Progenitor cell of endocrine pancreas (in vitro differentiated cells): ENCODE measurements around the gene HCN1. TPM values are rescaled to one million over a fixed set of nuclear protein-coding genes. Genes with fewer than 3 reads are reported as not detected.

Source experiments
- DNase-seq: peaks from one replicate; pipeline ENCODE4 v3.0.0; 2021; ENCODE audit warnings: low spot score; ENCODE audit not compliant: unreplicated experiment
- H3K27ac Mint-ChIP-seq: 2 replicates; pipeline ENCODE4 v1.8.0; 2021; ENCODE audit warnings: mild to moderate bottlenecking, moderate library complexity, mixed read lengths
- H3K27me3 Mint-ChIP-seq: 2 replicates; pipeline ENCODE4 v1.8.0; 2021; ENCODE audit warnings: mixed read lengths
- H3K36me3 Mint-ChIP-seq: 2 replicates; pipeline ENCODE4 v1.8.0; 2022; ENCODE audit warnings: mixed read lengths; ENCODE audit not compliant: insufficient read depth
- H3K4me1 Mint-ChIP-seq: 2 replicates; pipeline ENCODE4 v1.8.0; 2021; ENCODE audit warnings: low read depth, mixed read lengths
- H3K4me3 Mint-ChIP-seq: 2 replicates; pipeline ENCODE4 v1.8.0; 2021; ENCODE audit warnings: low read depth, mild to moderate bottlenecking, moderate library complexity, mixed read lengths
- H3K9me3 Mint-ChIP-seq: 2 replicates; pipeline ENCODE4 v1.8.0; 2021; ENCODE audit warnings: low read depth, mixed read lengths
- CTCF ChIP-seq: fragments of 200-600 bp; sonication (generic); IDR thresholded peaks from one replicate; pipeline ENCODE4 v1.5.0; 2021; ENCODE audit warnings: antibody characterized with exemption, mild to moderate bottlenecking; ENCODE audit not compliant: unreplicated experiment
- total RNA-seq: library from RNA; stranded (reverse); gene quantifications from 2 replicates; pipeline ENCODE4 v1.2.1, GENCODE V29; 2021

The HCN1 gene
- total RNA-seq, 1 donor from 2014 or later: 0.14 TPM

GRCh38 chr5:45281081-45281480, 415.1 kb downstream of the HCN1 start:
- Mint-ChIP-seq H3K27me3 (no peaks in the 10 kb centered on the region), H3K36me3 (no peaks in the 10 kb centered on the region), H3K4me3 (no peak overlapping the region)

GRCh38 chr5:45279109-45279508, 417.1 kb downstream of the HCN1 start:
- no peak for TF ChIP-seq CTCF
- H3K4me3 Mint-ChIP-seq: no peak overlapping the region
- no peak for DNase-seq
- H3K27ac Mint-ChIP-seq: no peak overlapping the region
- peaks cover 15% of the 10 kb centered on the region for H3K9me3 Mint-ChIP-seq
- H3K27me3 Mint-ChIP-seq: no peaks in the 10 kb centered on the region
- peaks cover 8% of the 10 kb centered on the region for H3K4me1 Mint-ChIP-seq
- H3K36me3 Mint-ChIP-seq: no peaks in the 10 kb centered on the region

More at GRCh38 chr5:45281081-45281480, 415.1 kb downstream of the HCN1 start:
- H3K27ac Mint-ChIP-seq: no peak overlapping the region
- H3K9me3 Mint-ChIP-seq: peaks cover 15% of the 10 kb centered on the region
- no peak for DNase-seq
- TF ChIP-seq CTCF: no peak
- H3K4me1 Mint-ChIP-seq: peaks cover 1% of the 10 kb centered on the region

DNA sequence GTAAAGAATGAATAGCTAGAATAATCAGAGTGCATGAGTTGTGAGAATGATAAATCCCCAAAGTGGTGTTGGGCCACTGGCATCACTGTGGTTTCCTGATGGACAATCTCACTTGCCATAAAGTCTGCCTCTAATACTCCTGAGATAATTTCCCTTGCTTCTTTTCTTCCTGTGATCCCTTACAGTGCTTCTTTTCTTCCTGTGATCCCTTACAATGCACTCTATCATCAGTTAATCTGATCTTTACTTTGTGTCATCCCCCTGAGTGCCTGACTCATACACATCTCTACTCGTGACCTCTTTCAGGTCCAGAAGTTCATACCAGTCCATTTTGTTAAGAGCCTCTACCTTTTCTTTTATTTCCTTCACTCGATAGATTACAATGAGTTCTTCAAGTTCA, 418.3 kb downstream of the HCN1 start:
- Mint-ChIP-seq H3K27me3 (no peaks in the 10 kb centered on the region), H3K36me3 (no peaks in the 10 kb centered on the region), H3K27ac (no peak overlapping the region), H3K4me3 (no peak overlapping the region), H3K4me1 (peaks cover 13% of the 10 kb centered on the region), H3K9me3 (peaks cover 7% of the 10 kb centered on the region)
- DNase-seq: no peak
- no peak for TF ChIP-seq CTCF

- no peak for TF ChIP-seq CTCF
- Mint-ChIP-seq H3K27me3 (no peaks in the 10 kb centered on the region), H3K4me1 (peaks cover 19% of the 10 kb centered on the region), H3K27ac (peak overlapping the region; percentile 59), H3K36me3 (no peaks in the 10 kb centered on the region), H3K4me3 (peak overlapping the region; percentile 32), H3K9me3 (no peaks in the 10 kb centered on the region)
- DNase-seq: no peak
These were observed 421.9 kb downstream of the HCN1 start for GRCh38 chr5:45274241-45274640.

GRCh38 chr5:45271626-45272025, 424.6 kb downstream of the HCN1 start:
- TF ChIP-seq CTCF: no peak
- Mint-ChIP-seq H3K27ac (no peak overlapping the region), H3K27me3 (no peaks in the 10 kb centered on the region), H3K4me3 (no peak overlapping the region), H3K36me3 (no peaks in the 10 kb centered on the region), H3K4me1 (peaks cover 18% of the 10 kb centered on the region), H3K9me3 (no peaks in the 10 kb centered on the region)
- no peak for DNase-seq
